ENCODE results near the gene IHH.

Gene IHH

GRCh38 chr2:219073413-219074129 is 12.8 kb upstream of the IHH start:
- DNase-seq, result peak; percentile 9

DNA sequence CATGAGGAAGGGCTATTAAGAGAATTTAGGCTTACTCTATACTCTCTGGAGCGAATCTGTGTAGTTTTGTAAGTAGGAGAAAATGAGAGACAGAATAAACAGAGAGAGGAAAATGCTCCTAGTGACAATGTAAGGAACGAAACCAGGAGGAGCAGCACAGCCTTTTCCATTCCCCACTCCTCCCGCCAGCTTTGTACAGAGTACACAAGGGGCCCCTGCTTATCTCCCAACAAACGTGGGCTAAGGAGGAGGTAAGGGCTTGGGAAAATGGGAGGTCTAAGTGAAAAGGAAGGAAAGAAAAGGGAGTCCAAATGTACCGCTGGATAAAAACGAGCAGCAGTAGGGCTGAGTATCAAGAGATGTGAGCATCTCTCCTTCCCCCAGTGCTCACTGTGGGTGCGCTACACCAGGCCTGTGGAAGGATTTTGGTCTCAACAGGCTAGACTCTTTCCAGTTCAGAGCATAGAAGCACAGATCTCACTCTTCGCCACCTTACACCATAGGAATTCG is 12.1 kb upstream of the IHH start:
- DNase-seq, result no peak

GRCh38 chr2:219071131-219071816 is 10.6 kb upstream of the IHH start:
- DNase-seq, result no peak

- no peak for DNase-seq
Measured at GRCh38 chr2:219065484-219065883, 4.8 kb upstream of the IHH start.

DNA sequence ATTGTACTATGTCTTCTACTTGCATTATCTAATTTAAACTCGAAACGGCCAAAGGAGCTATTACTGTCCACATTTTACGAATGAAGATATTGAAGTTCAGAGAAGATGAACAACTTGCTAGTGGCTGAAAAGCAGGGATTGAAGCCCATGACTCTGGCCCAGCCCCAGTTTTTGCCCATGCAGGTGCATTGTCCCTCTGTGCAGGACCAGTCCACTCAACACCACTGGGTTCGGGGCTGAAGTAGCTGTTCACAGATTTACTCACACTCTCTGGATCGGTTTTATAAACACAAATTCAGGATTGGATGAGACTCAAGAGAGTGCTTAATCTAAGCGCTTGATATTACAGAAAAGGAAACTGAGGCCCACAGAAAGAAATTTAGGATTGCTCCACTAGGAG is 1.4 kb upstream of the IHH start:
- no peak for DNase-seq

- DNase-seq, result no peak
Measured at GRCh38 chr2:219059725-219060682, 717 bp downstream of the IHH start.

GRCh38 chr2:219059375-219059724 is 1.4 kb downstream of the IHH start:
- no peak for DNase-seq

DNA sequence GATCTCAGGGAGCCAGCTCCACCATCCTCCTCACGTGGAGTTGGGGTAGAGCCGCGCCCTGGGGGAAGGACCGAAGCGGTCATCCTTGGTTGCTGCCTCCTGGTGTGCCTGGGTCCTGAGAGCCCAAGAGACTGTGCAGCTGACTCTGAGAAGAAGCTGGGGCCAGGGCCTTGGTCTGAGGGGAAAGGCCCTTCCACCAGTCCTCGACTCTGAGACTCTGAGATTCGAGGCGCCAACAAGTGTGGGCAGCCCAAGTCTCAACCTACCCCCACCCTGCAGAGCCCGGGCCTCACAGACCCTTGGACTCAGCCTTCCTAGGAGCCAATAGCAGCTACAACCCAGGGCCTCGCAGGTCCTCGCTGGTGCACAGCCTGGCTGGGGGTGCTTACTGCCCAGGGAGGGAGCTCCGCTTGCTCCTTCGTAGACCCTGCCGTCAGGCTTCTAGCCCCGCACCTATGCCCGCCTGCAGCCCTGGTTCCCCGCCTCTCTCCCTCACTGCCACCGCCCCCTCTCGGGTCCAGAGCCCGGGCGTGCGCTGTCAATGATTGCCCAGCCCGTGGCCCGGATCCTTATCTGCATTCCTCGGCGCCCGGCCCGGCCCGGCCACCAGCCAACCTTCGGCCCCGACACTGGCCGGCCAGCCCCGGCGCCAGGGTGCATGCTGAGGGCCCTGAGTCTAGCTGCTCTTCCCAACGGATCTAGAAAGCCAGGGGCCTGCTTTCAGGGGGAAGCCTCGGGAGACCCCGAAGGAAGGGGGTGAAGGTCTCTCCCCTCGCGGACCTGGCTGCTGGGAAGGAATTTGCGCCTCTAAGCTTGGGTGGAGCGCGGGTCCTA is 2.0 kb downstream of the IHH start:
- DNase-seq, result no peak

DNA sequence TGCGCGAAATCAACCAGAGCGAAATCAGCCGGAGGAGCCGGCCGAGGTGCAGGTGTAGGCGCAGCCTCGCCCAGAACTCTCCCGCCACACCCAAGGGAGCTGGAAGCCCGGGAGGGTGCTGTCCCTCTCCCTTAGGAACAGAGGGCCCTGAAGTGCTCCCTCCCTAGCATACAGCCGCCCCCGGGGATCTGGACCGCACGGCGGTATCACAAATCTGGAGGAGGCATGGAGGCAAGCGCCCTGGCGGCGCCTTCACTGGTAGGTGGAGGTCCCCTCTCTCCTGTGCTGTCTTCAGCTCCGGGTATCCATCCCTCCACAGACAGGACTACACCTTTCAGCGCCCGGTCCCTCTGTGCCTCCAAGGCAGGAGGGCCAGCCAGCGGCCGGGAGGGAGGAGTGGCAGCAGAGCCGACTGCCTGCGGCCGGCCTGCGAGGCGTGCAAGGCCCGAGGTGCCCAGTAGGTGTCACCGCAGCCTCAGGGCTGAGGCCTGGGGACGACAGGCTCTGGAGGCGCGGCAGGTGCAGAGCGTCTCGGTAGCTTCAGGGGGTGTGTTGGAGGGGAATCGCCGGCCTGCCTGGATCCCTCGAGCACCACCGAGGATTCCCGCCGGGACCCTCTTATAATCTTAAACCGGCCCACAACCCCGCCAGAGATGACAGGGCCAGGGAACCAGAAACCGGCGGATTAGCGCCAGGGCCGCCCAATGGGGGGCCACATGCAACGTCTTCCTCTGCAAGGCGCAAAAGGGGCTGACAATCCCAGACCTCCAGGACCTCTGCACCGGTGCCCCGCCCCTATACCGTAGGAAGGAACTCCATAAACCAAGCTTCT is 2.8 kb downstream of the IHH start:
- DNase-seq, result no peak

DNA sequence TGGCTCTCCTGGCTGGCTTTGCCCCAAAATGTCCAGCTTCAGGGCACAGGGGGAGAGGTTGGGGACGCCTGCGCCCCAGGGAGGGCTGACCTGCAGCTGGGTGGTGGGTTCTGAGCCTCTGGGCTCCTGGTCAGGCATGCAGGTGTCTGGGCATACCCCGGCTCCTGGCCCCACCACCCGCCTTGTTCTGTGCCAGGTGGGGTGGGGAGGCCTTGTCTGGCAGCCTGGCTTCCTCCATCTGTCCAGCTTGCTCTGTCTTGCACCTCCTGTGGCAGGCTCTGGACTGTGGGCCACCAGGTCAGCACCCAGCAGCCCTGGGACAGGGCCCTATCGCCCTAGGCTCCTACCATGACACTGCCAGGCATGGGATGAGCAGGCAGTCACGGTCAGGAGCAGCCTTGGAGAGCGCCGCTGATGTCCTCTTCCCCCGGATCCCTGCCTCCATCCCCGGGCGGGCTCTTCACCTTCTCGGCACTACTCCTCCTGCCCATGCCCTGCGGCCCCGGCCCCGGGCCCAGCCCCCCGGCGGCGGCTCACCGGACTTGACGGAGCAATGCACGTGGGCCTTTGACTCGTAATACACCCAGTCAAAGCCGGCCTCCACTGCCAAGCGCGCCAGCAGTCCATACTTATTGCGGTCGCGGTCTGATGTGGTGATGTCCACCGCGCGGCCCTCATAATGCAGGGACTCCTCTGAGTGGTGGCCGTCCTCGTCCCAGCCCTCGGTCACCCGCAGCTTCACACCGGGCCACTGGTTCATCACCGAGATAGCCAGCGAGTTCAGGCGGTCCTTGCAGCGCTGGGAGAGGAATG is 3.6 kb downstream of the IHH start:
- no peak for DNase-seq

DNA sequence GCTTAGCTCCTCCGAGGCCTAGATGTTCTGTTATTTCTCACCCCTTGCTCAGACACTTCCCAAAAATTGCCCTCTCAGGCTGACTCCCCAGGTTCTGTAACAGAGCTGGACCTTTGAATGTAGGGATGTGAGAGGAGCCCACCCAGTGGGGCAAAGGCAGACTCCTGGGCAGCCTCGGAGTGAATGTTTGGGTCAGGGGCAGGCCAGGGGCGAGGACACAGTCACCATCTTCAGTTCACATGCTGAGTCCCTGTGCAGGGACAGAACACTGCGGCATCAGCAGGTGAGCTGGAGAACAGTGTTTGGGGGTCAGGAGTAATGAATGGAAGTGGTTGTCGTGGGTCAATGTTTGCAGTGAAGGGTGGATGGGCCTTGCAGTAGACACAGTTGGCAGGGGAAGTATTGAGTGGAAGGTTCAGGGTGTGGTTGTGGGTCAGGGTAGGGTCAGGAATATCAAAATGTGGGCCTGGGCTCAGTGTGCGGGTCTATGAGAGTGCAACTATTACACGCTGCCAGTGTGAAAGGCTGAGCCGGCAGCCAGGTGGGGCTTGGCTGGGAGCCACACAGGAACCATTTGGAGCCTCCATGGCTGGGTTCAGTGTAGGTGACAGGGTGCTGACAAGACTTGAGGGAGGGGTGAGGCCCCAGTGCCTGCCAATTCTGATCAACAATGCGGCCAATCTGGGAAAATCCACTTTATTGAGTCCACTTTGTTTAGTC is 4.4 kb downstream of the IHH start:
- no peak for DNase-seq

GRCh38 chr2:219054956-219055903 is 5.5 kb downstream of the IHH start:
- DNase-seq, result no peak

- no peak for DNase-seq
Measured at GRCh38 chr2:219049282-219049681, 11.4 kb downstream of the IHH start.

DNA sequence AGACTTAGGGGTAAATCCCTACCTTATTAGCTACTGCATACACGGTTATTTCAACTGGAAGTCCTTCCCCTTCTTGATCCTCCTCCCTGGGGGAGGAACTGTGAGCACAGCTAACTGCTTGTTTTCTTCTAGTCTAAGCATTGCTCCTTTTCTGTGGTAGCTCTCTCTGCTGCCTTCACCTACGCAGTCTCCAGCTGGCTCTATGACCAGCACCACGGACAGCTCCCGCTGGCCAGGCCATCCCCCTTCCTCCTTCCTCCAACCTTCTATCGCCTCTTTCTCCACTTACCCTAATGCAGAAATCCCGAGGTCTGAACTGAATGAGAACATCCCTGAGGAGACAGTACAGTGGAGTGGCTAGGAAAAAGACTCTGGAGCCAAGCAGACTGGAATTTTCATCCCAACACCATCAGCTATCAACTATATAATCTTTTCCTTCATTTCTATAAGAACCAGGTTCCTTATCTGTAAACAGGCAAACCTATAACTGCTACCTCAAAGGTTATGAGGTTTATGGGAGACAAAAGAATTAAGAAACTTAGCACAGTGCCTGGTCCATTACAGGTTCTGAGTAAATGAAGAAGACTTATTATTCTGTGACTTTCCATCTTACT is 14.7 kb downstream of the IHH start:
- DNase-seq, result no peak

DNA sequence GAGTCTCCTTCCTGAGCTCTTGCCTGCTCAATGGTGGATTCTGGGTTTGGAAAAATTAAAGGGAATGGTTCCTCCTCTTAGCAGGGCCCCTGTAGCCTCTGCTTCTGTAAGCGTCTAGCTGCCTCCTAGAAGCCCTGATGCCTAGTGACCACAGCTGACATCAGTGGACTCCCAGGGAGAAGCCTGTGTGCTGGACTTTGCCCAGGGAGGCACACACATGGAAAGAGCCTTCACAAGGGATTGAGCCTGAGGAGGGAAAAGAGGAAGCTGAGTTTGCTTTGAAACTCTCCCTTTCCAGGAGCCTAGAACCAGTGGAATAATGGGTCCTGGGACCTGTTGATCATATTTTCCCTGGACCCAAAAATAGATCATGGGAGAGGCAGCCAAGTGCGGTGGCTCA is 18.0 kb downstream of the IHH start:
- DNase-seq, result no peak

DNA sequence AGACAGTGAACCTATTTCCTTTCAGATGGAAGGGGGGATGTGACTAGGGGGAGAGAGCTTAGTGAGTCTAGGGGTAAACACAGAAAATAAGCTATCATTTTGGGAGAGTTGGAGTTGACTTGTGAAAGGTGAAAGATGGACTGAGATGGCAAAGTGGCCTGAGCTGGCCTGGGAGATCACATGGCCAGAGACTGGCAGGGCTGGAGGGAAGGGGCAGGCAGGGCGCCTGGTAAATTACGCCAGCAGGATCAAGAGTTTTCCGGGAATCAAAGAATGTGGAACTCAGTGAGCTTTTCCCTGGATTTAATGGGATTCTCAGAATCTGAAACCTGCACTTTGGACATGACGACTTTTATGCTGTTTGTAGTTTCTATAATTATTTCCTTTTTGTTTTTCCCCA is 18.6 kb downstream of the IHH start:
- DNase-seq, result no peak

GRCh38 chr2:219041252-219041651 is 19.5 kb downstream of the IHH start, which contains the start of gene CFAP65:
TSS of gene CFAP65 (minus strand) at chr2:219041516. CDS start at chr2:219039048, 2,468 bp downstream.
- no peak for DNase-seq

- no peak for DNase-seq
Measured at GRCh38 chr2:219038600-219038999, 22.1 kb downstream of the IHH start.

All from NCI-H524 treated with DMSO at 0.1 percent for 48 hours (cell line).